IMR-90 (cell line): Measurements from ENCODE around the gene CDC34. TPM values are rescaled to one million over a fixed set of nuclear protein-coding genes. Genes with fewer than 3 reads are reported as not detected.

Source experiments
- ATAC-seq: fragments of 200-7000 bp; cut with Tn5 transposase; 2 replicates; pipeline ENCODE4 v1.9.1; 2020; ENCODE audit warnings: low read depth, mild to moderate bottlenecking, moderate library complexity
- BruUV-seq: library from RNA; stranded (reverse); fragments of 400-500 nt; replicated peaks from 2 replicates; lab custom pipeline; 2021; lab: Mats Ljungman, UMichigan
- CTCF ChIA-PET: fragments of 300-600 bp; formaldehyde crosslinking; extraction: SDS; loops from one replicate; lab custom pipeline; 2021; ENCODE audit warnings: antibody characterized with exemption; lab: Yijun Ruan, JAX
- POLR2A ChIA-PET: fragments of 300-600 bp; sonication (Branson Sonifier 250); formaldehyde crosslinking; loops from one replicate; lab custom pipeline; 2022; ENCODE audit warnings: antibody characterized with exemption; ENCODE audit not compliant: unreplicated experiment; lab: Charles Lee
- DNase-seq: peaks from one replicate; pipeline ENCODE4 v3.0.0; 2013
- H2AFZ ChIP-seq: replicated peaks from 2 replicates; pipeline ENCODE3; 2013; ENCODE audit warnings: low read length, mild to moderate bottlenecking; ENCODE audit not compliant: poor library complexity
- H2AK5ac ChIP-seq: 2 replicates; pipeline ENCODE4 v1.6.1; 2013; ENCODE audit warnings: low read depth, low read length, inconsistent platforms
- H2AK9ac ChIP-seq: replicated peaks from 2 replicates; pipeline ENCODE3; 2013; ENCODE audit warnings: mild to moderate bottlenecking, low read depth, low read length, moderate library complexity; ENCODE audit not compliant: poor library complexity
- H2BK120ac ChIP-seq: 2 replicates; pipeline ENCODE4 v1.6.1; 2013; ENCODE audit warnings: low read depth, low read length, inconsistent platforms
- H2BK15ac ChIP-seq: 3 replicates; pipeline ENCODE4 v1.6.1; 2013; ENCODE audit warnings: low read depth, low read length, inconsistent platforms
- H2BK20ac ChIP-seq: 2 replicates; pipeline ENCODE4 v1.6.1; 2013; ENCODE audit warnings: low read depth, mild to moderate bottlenecking, inconsistent platforms, low read length, moderate library complexity
- H2BK5ac ChIP-seq: 2 replicates; pipeline ENCODE4 v1.6.1; 2013; ENCODE audit warnings: mild to moderate bottlenecking, low read depth, low read length, inconsistent platforms; ENCODE audit not compliant: poor library complexity, severe bottlenecking
- H3K14ac ChIP-seq: replicated peaks from 2 replicates; pipeline ENCODE4 v1.6.1; 2013; ENCODE audit warnings: low read depth, low read length, inconsistent platforms
- H3K18ac ChIP-seq: 2 replicates; pipeline ENCODE4 v1.6.1; 2013; ENCODE audit warnings: low read depth, low read length, control low read depth
- H3K23ac ChIP-seq: 2 replicates; pipeline ENCODE4 v1.6.1; 2013; ENCODE audit warnings: low read depth, low read length, inconsistent platforms
- H3K27ac ChIP-seq: 2 replicates; pipeline ENCODE4 v1.5.1; 2013; ENCODE audit warnings: mild to moderate bottlenecking, control low read depth, low read length; ENCODE audit not compliant: insufficient read depth
- H3K27me3 ChIP-seq: 2 replicates; pipeline ENCODE4 v1.6.1; 2013; ENCODE audit warnings: low read length; ENCODE audit not compliant: control insufficient read depth, insufficient read depth
- H3K36me3 ChIP-seq: 2 replicates; pipeline ENCODE4 v1.6.1; 2013; ENCODE audit warnings: low read length, mixed read lengths; ENCODE audit not compliant: control insufficient read depth, insufficient read depth
- H3K4ac ChIP-seq: 2 replicates; pipeline ENCODE4 v1.6.1; 2013; ENCODE audit warnings: low read depth, low read length, inconsistent platforms
- H3K4me1 ChIP-seq: 2 replicates; pipeline ENCODE4 v1.6.1; 2013; ENCODE audit warnings: low read length, mixed read lengths; ENCODE audit not compliant: control insufficient read depth, insufficient read depth
- H3K4me2 ChIP-seq: 2 replicates; pipeline ENCODE4 v1.6.1; 2013; ENCODE audit warnings: low read depth, mild to moderate bottlenecking, control low read depth, low read length, moderate library complexity
- H3K4me3 ChIP-seq: 2 replicates; pipeline ENCODE4 v1.5.1; 2013; ENCODE audit warnings: low read depth, mild to moderate bottlenecking, control low read depth, low read length, moderate library complexity; ENCODE audit not compliant: insufficient read depth
- H3K56ac ChIP-seq: 2 replicates; pipeline ENCODE4 v1.6.1; 2013; ENCODE audit warnings: low read length, inconsistent platforms; ENCODE audit not compliant: insufficient read depth; ENCODE audit errors: extremely low read depth
- H3K79me1 ChIP-seq, 2 experiments: 2 replicates each; pipeline ENCODE4 v1.6.1; 2013; ENCODE audit warnings: low read length in 2 of 2, inconsistent platforms in 1 of 2, low read depth in 1 of 2
- H3K9ac ChIP-seq: 2 replicates; pipeline ENCODE4 v1.6.1; 2013; ENCODE audit warnings: low read depth, low read length, control low read depth
- H3K9me1 ChIP-seq: 2 replicates; pipeline ENCODE4 v1.6.1; 2013; ENCODE audit warnings: low read length, inconsistent platforms; ENCODE audit not compliant: insufficient read depth
- H3K9me3 ChIP-seq: 2 replicates; pipeline ENCODE4 v1.6.1; 2013; ENCODE audit warnings: low read length; ENCODE audit not compliant: control insufficient read depth, insufficient read depth
- H4K20me1 ChIP-seq: 2 replicates; pipeline ENCODE4 v1.6.1; 2013; ENCODE audit warnings: low read length, inconsistent platforms; ENCODE audit not compliant: insufficient read depth
- H4K5ac ChIP-seq: 2 replicates; pipeline ENCODE4 v1.6.1; 2013; ENCODE audit warnings: mild to moderate bottlenecking, low read depth, low read length, control low read depth
- H4K8ac ChIP-seq, 2 experiments: 2 replicates each; pipeline ENCODE4 v1.6.1; 2013; ENCODE audit warnings: low read depth in 2 of 2, low read length in 2 of 2, control low read depth in 1 of 2, inconsistent platforms in 1 of 2
- H4K91ac ChIP-seq: 2 replicates; pipeline ENCODE4 v1.6.1; 2013; ENCODE audit warnings: low read depth, low read length, inconsistent platforms; ENCODE audit not compliant: insufficient read depth
- CHD1 ChIP-seq: IDR thresholded peaks from 2 replicates; pipeline ENCODE4 v1.6.1; 2012; ENCODE audit warnings: low read depth, low read length, improper control_type of control experiment
- FOS ChIP-seq: fragments of 150-350 bp; IDR thresholded peaks from 2 replicates; pipeline ENCODE4 v1.6.1; 2016; ENCODE audit warnings: low read depth, low read length
- RAD21 ChIP-seq: IDR thresholded peaks from 2 replicates; pipeline ENCODE4 v1.6.1; 2012; ENCODE audit warnings: low read length, improper control_type of control experiment
- RFX5 ChIP-seq: IDR thresholded peaks from 2 replicates; pipeline ENCODE4 v1.8.0; 2012; ENCODE audit warnings: low read depth, mild to moderate bottlenecking, low read length, moderate library complexity
- WGBS, 2 experiments: methylation state at CpG; one replicate each; pipeline versions ENCODE4 v1.1.5 to v1.1.7; 2013; ENCODE audit warnings: missing lambda C conversion rate in 2 of 2; ENCODE audit not compliant: insufficient read length in 1 of 2; ENCODE audit errors: extremely low coverage in 2 of 2; 5-methylcytosine and 5-hydroxymethylcytosine counted together
- dilution Hi-C: fragments of 300-500 bp; cut with HindIII; formaldehyde crosslinking; loops from one replicate; pipeline ENCODE4 v1.14.3; 2018; ENCODE audit warnings: low sequenced_read_pairs; ENCODE audit not compliant: unreplicated experiment
- in situ Hi-C: fragments of 300-500 bp; cut with MboI; formaldehyde crosslinking; loops from 3 replicates; pipeline ENCODE4 v1.14.3; 2019; ENCODE audit warnings: low sequenced_read_pairs, inconsistent platforms, mixed read lengths
- intact Hi-C: fragments of 100-400 bp; cut with micrococcal nuclease; formaldehyde crosslinking; loops from 2 replicates; pipeline ENCODE4 v1.10.0; 2022
- polyA plus RNA-seq, 3 experiments: library from polyadenylated mRNA; depleted of rRNA; stranded (reverse); fragments of >200 nt; gene quantifications; 2 replicates each; pipeline ENCODE4 v1.2.3, GENCODE V29; 2012; ENCODE audit warnings: low replicate concordance in 1 of 3
- total RNA-seq: library from RNA; depleted of rRNA; stranded (reverse); fragments of >200 nt; gene quantifications from 2 replicates; pipeline ENCODE4 v1.2.3, GENCODE V29; 2012
- TF ChIP-seq, protein P1 (sequence below): fragments of 150-350 bp; IDR thresholded peaks from 2 replicates; pipeline ENCODE4 v1.6.1; 2016; ENCODE audit warnings: low read depth, mild to moderate bottlenecking, low read length, moderate library complexity, borderline replicate concordance
- TF ChIP-seq, protein P2 (sequence below): fragments of 150-350 bp; IDR thresholded peaks from 2 replicates; pipeline ENCODE4 v1.6.1; 2017; ENCODE audit warnings: mild to moderate bottlenecking, antibody characterized with exemption, low read length, low read depth

The CDC34 gene
- total and polyA plus RNA-seq, 2 of the 4 experiments (the other 2 are of a cell fraction) = 35.7 to 68.9 TPM

DNA sequence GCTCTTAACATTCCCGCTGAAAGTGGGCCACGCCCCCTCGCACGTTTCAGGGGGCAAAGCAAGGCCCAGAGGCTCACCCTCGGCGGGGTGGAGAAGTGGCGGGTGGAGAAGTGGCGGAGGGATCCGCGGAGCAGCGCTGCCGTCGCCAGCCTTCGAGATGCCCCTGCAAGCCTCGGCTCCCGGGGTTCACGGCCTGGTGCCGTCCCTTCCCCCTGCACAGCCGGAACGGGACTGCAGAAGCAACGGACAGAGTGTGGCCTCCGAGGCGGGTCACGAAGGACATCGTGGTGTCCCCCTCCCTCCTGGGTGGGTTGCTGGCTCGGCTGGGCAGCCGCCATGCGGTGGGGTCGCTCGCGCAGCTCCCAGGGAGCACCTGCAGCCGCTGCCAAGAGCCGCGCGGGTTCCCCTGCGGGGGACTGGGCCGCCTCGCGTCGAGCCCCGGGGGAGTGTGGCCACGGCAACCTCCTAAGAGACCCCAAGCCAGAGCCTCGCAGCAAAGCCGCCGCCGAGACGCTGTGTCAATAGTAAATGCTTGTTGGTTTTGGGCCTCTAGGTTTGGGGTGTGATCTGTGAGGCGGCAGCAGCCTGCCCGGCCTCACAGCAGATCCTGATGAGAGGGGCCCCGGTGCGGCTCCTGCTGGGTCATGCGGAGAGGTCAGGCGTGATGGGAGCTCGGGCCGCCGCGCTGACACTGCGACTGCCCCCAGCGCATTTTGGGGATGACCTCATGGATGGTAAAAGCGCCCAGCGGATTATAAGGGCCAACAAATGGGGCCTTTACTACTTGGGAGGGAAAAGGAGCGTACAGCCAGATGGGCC lies 18.8 kb upstream of the CDC34 start:
- no peak for ATAC-seq
- in situ Hi-C loops = no loop called here

More for the DNA sequence above, 18.8 kb upstream of the CDC34 start:
- Histone ChIP-seq H4K20me1 (peaks cover 10% of the 10 kb centered on the region), H3K23ac (no peak overlapping the region), H3K14ac (no peak overlapping the region), H2BK20ac (no peak overlapping the region), H2AK9ac (no peak overlapping the region), H3K18ac (no peak overlapping the region), H2BK5ac (no peak overlapping the region), H3K36me3 (peaks cover 12% of the 10 kb centered on the region), H4K5ac (no peak overlapping the region), H3K4me3 (no peak overlapping the region), H4K8ac (no peak overlapping the region), H2AK5ac (no peak overlapping the region; the same call in 1 of the 2 replicates), H2BK120ac (no peak overlapping the region), H2AFZ (no peak overlapping the region), H3K9me1 (peaks cover 8% of the 10 kb centered on the region; the same call in 1 of the 2 replicates), H3K9ac (no peak overlapping the region), H3K79me1 (peaks cover 4 to 42% of the 10 kb centered on the region in 2 experiments), H4K91ac (no peak overlapping the region), H3K56ac (no peak overlapping the region), H3K4ac (no peak overlapping the region), H3K4me2 (no peak overlapping the region), H3K27ac (no peak overlapping the region), H2BK15ac (no peak overlapping the region), H3K9me3 (no peaks in the 10 kb centered on the region), H3K27me3 (no peaks in the 10 kb centered on the region), H3K4me1 (peaks cover 12% of the 10 kb centered on the region)
- intact Hi-C loops = no loop called here
- POLR2A ChIA-PET = no interaction called here
- 78% methylated on average over 23 of the region's 62 CpGs; no CpG with 5 or more reads in 1 of the 2 experiments for WGBS, 2 experiments
- dilution Hi-C loops = no loop called here
- DNase-seq = no peak
- TF ChIP-seq RFX5 (no peak), CHD1 (no peak), RAD21 (no peak), FOS (no peak)
- TF ChIP-seq, protein P1, sequence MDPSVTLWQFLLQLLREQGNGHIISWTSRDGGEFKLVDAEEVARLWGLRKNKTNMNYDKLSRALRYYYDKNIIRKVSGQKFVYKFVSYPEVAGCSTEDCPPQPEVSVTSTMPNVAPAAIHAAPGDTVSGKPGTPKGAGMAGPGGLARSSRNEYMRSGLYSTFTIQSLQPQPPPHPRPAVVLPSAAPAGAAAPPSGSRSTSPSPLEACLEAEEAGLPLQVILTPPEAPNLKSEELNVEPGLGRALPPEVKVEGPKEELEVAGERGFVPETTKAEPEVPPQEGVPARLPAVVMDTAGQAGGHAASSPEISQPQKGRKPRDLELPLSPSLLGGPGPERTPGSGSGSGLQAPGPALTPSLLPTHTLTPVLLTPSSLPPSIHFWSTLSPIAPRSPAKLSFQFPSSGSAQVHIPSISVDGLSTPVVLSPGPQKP = no peak
- TF ChIP-seq, protein P2, sequence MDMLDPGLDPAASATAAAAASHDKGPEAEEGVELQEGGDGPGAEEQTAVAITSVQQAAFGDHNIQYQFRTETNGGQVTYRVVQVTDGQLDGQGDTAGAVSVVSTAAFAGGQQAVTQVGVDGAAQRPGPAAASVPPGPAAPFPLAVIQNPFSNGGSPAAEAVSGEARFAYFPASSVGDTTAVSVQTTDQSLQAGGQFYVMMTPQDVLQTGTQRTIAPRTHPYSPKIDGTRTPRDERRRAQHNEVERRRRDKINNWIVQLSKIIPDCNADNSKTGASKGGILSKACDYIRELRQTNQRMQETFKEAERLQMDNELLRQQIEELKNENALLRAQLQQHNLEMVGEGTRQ = no peak
- CTCF ChIA-PET = no interaction called here
- no TSS peak for BruUV-seq
